NCI-H2171 treated with DMSO at 0.1 percent for 48 hours (cell line): ENCODE measurements around the gene XRN2.

Source experiments
- DNase-seq: peaks from one replicate; lab custom pipeline; 2025; lab: John Stamatoyannopoulos, UW

XRN2 gene, protein sequence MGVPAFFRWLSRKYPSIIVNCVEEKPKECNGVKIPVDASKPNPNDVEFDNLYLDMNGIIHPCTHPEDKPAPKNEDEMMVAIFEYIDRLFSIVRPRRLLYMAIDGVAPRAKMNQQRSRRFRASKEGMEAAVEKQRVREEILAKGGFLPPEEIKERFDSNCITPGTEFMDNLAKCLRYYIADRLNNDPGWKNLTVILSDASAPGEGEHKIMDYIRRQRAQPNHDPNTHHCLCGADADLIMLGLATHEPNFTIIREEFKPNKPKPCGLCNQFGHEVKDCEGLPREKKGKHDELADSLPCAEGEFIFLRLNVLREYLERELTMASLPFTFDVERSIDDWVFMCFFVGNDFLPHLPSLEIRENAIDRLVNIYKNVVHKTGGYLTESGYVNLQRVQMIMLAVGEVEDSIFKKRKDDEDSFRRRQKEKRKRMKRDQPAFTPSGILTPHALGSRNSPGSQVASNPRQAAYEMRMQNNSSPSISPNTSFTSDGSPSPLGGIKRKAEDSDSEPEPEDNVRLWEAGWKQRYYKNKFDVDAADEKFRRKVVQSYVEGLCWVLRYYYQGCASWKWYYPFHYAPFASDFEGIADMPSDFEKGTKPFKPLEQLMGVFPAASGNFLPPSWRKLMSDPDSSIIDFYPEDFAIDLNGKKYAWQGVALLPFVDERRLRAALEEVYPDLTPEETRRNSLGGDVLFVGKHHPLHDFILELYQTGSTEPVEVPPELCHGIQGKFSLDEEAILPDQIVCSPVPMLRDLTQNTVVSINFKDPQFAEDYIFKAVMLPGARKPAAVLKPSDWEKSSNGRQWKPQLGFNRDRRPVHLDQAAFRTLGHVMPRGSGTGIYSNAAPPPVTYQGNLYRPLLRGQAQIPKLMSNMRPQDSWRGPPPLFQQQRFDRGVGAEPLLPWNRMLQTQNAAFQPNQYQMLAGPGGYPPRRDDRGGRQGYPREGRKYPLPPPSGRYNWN

DNA sequence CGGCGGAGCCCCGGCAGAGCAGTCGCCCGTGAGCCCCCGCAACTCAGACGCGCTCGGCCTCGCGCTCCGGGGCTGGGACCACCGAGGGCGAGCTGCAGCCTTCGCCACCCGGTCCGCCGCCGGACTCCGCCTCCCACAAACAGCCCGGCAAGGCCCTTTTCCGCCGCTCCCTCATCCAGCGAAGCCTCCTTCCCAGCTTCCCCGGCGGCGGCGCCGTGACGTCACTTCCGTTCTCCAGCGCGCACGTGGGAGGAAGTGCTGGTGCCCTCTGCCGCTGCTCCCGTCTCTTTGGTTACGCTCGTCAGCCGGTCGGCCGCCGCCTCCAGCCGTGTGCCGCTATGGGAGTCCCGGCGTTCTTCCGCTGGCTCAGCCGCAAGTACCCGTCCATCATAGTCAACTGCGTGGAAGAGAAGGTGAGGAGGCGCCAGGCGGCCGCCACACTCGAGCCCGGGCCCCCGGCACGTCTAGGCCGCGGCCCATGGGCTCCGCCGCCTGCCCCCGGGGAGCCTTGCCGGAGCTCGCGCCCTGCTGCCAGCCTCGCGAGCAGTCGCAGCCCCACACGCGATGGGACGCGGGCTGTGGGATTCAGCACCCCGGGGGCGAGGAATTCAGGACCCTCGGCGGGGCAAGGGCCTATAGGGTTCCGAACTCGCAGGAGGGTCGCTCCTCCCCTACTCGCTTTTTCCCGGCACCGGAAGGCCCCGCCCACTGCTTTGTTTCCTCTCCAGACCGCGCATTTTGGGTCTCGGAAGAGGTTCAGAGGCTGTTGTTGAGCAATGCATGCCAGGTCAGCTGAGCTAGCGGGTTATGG, at the start of gene XRN2:
Gene XRN2 (plus strand): TSS at position 271 of the 811 bp plus-strand sequence. CDS start 68 bp downstream, at position 339.
- DNase-seq = peak; percentile 96

DNA sequence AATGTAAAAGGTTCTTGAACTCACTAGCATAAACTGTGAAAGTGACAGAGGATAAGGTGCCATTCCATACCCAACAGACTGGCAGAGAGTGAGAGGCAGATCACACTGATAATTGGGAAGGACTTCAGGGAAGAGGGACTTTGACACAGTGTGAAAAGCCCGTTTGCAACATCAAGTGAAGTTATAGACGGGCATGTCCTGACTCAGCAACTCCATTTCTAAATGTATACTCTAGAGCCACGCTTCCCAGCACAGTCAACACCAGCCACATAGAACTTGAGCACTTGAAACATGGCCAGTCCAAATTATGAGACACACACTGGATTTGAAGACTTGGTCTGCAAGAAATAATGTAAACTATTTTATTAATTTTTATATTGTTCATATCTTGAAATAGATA, 45.9 kb upstream of the XRN2 start:
- DNase-seq = no peak

DNA sequence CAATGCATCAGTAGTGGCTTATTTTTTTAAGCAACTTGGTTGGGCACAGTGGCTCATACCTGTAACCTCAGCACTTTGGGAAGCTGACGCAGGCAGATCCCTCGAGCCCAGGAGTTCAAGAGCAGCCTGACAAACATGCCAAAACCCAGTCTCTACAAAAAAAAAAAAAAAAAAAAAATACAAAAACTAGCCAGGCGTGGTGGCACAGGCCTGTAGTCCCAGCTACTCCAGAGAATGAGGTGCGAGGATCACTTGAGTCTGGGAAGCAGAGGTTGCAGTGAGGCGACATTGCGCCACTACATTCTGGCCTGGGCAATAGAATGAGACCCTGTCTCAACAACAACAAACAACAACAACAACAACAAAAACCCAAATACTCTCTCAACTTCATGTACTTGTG, 44.7 kb upstream of the XRN2 start:
- DNase-seq = no peak

DNA sequence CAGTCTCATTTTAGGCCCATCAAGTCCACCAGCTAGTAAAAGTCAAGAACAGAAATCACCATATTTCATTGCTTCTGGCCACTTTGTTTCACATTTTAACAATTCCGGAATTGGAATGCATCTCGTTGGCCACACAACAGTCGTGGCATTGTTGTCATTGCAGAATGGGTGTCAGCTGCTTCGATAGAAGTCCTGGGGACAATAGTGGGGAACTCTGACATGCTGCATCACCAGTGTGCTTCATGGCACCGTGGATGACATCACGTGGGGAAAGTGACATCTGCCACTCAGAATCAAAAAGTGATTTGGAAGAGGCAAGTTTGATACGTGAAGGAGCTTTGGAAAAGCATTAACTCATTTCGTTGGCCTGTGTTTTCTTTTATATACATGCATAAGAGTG, 43.8 kb upstream of the XRN2 start:
- no peak for DNase-seq

DNA sequence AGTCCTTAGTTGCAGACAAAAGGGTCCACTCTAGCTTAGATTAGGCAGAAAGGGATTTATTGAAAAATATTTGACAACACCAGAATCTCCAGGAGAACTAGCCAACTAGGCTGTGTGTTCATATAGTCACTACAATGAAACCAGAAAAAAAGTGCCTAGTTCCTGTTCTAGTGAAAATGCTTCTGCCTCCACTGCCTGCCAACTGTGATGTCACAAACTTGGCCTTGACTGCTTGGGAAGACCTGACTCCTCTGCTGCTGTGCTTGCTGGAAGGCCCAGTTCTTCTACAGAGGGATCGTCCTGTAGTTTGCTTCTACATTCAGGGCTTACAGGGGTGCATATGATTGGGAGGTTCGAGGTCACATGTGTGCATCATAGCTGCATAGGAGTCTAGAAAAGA, 40.3 kb upstream of the XRN2 start:
- DNase-seq = no peak

DNA sequence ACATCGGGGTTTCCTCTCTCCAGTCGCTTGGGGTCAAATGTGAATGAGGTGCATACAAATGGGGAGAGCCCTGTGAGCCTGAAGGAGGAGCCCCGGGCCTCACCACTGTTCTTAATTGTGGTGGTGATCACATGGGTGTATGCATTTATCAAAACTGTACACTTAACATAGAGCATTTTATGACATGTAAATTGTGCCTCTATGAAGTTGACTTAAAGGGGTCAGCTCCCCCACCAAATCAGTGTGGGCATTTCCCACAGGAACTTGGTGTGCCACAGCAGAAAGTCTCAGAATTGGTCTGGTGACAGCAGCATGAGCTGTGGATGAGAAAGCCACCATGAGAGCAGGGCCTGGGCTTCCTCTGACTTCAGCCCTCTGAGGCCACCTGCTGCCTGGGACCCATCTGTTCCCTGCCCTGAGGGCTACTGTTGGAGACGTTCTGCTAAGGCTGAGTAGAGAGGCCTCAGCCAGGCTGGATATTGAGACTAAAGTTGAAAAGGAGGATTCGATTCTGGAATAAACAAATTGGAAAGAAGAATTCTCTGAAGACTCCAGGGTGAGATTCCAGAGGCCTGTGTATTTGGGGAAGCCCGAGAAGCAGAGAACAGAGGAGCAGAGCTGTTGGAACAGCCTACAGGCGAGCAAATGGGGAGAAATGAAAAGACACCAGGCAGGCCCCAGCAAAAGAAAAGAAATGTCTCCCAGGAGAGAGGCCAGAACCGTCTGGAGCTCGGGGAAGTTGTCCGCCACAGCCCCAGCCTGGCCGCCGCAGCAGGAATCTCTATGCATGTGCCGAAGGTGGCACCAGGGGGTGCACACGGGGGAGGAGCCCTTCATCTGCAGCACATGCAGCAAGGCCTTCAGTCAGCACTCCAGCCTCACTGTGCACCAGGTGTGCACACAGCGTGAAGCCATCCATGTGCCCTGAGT, 37.6 kb upstream of the XRN2 start:
- DNase-seq = peak; percentile 92

DNA sequence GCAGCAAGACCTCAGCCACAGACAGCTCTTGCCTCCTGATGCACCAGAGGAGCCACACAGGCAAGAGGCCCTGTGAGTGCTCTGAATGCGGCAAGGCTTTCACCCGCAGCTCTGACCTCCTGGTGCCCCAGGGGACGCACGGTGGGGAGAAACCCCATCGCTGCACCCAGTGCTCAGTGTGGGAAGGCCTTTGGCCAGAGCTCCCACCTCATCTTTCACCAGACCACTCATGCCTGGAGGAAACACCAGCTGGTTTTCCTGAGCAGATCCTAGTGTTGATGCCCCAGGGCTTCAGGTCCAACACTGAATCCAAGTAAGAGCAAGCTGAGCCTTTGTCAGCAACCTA, 37.0 kb upstream of the XRN2 start:
- no peak for DNase-seq

DNA sequence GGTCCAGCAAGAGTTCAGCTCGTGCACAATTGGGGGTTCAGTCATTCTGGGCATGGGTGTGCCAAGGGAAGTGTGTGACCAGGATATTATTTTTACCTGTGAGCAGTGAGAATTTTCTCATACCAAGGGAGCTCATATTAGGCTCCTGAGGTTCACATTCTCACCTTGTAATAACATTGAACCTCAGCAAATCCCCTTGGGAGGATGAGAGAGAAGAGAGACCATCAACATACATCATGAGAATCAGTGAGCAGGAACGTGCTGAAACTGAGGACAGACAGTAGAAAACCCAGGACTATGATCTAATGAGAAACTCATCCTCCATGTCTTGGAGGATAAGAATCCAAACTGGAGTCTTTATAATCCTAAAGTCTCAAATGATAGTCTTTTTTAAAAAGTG, 33.4 kb upstream of the XRN2 start:
- no peak for DNase-seq

DNA sequence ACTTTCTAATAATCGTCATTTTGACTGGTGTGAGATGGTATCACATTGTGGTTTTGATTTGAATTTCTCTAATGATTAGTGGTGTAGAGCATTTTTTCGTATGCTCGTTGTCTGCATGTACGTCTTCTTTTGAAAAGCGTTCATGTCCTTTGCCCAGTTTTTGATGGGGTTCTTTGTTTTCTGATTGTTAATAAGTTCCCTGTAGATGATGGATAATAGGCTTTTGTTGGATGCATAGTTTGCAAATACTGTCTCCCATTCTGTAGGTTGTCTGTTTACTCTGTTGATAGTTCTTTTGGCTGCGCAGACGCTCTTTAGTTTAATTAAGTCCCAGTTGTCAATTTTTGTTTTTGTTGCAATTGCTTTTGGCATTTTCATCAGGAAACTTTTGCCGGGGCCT, 32.3 kb upstream of the XRN2 start:
- DNase-seq = no peak

DNA sequence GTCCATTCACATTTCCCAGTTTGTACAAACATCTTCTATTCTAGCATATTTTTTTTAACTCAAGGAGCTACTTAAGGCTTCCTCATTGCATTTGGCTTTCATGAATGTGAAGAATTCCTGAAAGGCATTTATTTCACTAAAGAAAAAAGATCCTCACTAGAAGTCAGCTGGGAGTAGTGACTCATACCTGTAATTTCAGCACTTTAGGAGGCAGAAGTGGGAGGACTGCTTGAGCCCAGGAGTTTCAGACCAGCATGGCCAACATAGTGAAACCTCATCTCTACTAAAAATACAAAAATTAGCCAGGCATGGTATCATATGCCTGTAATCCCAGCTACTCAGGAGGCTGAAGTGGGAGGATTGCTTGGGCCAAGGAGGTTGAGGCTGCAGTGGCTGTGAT, 30.9 kb upstream of the XRN2 start:
- no peak for DNase-seq

DNA sequence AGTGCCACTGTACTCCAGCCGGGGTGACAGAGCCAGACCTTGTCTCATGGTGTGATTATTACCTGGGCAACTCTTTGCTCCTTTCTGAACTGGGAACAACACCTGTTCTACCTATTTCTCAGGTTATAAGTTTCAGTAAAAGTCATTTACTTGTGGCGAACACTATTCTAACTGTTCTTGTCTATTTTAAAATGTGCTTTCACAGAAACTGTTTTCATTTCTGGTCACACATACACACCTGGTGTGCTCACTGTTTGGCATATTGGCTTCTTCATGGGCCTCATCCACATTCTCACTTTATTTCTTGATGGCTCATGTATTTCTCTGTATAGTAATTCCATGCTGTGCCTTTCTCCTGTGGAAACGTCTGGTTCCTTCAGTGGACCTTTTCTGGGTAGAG, 30.5 kb upstream of the XRN2 start:
- no peak for DNase-seq

DNA sequence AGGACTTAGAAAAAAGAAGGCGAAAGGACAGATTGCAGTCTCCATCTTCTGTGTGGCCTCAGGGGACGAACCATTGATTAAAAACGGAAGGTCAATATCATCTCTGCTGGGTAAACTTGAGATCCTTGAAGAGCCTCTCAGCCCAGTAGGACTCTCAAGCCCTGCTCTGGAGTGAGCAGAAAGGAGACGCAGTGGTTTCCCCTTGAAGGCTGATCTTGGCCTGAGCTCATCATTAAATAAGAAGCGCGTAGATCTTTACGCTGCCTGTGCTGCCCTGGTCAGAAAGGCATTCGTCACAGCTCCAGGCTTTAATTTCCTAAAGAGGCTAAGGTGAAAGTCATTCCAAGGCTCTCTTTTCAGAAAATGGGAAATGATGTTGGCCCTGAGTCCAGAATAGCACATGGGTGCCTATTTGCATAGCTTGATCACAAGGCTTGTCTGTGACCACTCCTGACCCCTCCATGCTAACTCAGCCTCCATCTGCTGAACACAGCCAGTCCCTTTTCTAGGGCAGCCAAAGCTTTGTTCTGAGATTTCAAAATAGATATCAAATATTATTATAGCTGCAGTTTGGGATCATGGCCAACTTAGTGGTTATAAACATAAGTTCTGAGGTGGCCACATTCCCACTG, 29.3 kb upstream of the XRN2 start:
- no peak for DNase-seq

DNA sequence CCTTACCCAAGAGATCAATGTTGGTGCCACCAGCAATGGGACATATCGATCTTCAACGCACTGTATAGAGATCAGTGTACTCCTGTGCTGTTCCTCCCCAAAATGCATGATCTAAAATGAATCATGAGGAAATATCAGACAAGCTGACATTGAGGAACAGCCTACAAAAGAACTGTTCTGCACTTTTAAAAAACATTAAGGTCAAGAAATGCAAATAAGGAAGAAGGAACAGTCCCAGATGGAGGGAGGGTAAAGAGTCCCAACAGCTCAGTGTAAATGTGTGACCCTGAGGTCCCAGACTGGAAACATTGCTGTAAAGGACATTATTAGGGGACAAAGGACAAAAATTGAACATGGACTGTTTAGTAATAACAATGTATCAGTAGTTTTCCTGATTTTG, 24.3 kb upstream of the XRN2 start:
- DNase-seq = no peak

DNA sequence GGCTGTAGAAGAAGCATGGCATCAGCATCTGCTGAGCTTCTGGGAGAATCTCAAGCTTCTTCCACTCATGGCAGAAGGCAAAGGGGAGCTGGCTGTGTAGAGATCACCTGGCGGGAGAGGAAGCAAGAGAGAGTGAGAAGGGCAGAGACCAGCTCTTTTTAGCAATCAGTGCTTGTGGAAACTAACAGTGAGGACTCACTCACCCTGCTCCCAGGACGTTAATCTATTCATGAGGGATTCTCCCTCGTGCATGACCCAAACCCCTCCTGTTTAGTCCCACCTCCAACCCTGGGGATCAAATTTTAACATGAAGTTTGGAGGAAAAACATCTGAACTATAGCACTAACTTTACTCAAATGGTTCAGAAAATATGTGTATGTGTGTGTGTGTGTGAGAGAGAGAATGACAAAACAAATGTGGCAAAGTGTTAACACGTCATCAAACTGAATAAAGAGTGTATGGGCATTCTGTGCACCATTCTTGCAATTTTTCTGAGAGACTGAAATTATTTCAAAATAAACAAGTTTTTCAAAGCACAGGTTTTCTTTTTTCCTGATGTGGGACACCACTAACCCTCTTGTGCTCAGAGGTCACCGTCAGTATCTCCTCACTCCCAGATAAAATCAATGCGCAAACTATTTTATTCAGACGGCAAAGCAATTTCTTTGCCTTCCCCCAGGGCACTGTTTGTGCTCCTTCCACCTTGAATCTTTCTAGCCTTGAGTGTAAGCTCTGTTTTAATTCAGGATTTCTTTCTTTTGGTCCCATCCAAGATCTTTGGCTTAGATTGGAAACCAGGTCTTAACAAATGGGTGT, 23.2 kb upstream of the XRN2 start:
- no peak for DNase-seq

DNA sequence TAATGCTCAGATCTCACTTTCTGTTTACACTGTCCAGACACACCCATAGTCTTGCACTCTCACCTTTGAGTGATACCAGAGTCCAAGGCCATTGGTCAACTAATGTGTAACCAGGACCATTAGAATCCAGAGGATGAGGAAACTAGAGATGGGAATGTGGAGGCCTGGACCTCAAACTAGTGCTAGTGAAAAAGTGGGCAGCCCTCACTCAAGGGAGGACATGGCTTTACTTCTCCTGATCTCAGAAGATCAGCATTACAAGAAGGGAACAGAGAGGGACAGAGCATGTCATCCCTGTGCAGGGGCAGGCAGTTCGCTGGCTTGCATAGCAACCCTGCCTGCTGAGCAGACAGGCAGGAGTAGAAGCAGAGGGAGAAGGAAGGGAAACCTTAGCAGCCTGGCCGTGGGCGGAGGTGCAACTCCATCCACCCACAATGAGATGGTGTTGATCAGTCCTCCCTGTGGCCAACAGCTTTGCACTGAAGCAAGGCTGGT, 22.6 kb upstream of the XRN2 start:
- DNase-seq = no peak

DNA sequence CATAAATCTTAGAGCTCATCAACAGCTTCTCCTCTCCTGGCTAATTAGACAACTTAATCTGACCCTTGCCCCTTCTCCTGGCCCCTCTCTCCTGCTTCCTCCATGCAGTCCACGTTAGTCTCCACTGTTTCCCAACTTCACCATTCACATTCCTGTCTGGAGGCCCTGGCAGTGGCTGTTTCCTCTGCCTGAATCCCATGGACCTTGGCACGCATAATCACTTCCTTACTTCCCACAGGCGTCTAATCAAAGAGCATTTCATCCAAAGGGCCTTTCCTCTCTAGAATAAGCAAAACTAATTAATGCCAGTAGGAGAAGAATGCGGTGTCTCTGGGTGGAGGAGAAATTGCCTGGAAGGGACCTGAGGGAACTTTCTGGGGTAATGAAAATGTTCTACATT, 16.4 kb upstream of the XRN2 start:
- DNase-seq = no peak

DNA sequence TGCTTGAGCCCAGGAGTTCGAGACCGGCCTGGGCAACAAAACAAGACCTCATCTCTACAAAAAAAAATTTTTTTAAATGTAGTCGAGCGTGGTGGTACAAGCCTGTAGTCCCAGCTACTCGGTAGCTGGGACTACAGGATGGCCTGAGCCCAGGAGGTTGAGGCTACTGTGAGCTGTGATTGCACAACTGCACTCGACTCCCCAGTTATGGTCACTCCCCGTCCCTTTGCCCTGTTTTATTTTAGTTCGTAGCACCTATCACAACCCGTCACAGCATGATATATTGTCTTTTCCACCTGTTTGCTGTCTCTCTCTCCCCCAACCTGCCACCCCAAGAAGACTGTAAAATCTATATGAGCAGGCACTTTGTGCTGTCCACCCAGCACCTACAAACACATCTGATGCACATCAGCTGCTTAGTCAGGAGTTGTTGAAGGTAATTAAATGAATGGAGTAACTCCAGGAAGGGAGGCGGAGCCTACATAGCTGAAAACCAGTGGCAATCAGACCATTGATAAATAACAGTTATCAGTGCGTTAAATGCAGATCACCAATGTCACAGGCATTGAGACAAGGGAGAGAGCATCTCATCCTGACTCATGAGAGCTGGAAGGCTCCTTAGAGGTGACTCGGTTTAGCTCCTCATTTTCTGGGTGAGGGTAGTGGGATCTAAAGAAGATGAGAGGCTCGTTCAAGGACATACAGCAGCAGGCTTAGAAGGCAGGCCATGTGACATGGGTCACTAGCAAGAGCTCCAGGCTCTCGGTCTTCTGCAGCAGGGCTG, 14.4 kb upstream of the XRN2 start:
- no peak for DNase-seq

DNA sequence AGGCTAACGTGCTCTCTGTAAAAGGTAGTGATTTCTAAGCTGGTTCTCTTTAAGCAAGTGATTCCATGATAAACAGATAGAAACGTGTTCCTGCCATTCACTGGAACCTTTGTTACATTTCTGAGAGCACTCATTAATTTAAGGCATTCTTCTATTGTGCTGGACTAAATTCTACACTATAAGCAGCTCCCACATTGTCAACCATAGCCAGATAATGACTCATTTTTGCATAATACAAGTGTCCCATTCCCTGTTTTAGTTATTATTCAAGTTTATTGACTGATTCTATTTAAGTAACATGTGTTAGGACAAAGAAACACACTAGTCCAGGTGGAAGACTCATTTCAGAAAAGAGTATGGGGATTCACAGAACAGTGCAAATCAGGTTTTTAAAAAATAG, 13.5 kb upstream of the XRN2 start:
- DNase-seq = no peak

DNA sequence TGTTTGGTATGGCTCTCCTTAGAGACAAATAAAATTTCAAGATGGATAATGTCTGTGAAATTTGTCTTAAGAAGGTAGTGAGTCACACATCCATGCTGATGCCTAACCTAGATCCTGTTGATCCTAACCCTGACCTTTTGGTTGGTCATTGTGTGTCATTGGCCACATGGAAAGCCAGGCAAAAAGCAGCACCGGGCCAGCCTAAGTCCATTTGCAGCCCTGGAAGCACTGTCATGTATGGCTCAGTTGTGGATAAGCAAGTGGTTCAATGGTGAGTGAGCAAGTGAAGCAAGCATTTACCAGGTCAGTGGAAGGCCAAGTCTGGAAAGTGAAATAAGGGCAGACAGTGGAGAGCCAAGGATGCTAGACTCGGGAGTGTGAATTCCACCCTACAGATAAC, 12.1 kb upstream of the XRN2 start:
- DNase-seq = no peak
